ENCODE measurements around the gene NLK. TPM values are rescaled to one million over a fixed set of nuclear protein-coding genes. Genes with fewer than 3 reads are reported as not detected.
"Not testable (repeated sequence)": the region's sequence is repeated elsewhere in the genome, so short reads cannot be mapped to it uniquely, and the experiment has no call there.

NLK gene
- total RNA-seq, 1 donor from 2014 or later = 13.3 TPM

GRCh38 chr17:28030386-28030785 is 12.1 kb upstream of the NLK start:
- Histone ChIP-seq H3K36me3 (no peaks in the 10 kb centered on the region), H3K27ac (no peak overlapping the region), H3K9me3 (no peaks in the 10 kb centered on the region), H3K4me1 (no peaks in the 10 kb centered on the region), H3K27me3 (no peaks in the 10 kb centered on the region), H3K4me3 (no peak overlapping the region)
- TF ChIP-seq POLR2AphosphoS5 (IDR thresholded peaks at IDR 0.05; ENCODE audit: insufficient read depth in 1 of 2, low read depth in 1 of 2) = no peak
- TF ChIP-seq CTCF (IDR thresholded peaks at IDR 0.05) = no peak
- no peak for TF ChIP-seq POLR2A (IDR thresholded peaks at IDR 0.05)
- no peak for DNase-seq (ENCODE audit: extremely low spot score in 2 of 2)
- intact Hi-C loops (cut with DNase I) = no loop called here

GRCh38 chr17:28031174-28031573 is 11.3 kb upstream of the NLK start:
- H3K27me3 ChIP-seq = no peaks in the 10 kb centered on the region
- DNase-seq (ENCODE audit: extremely low spot score in 2 of 2) = no peak
- no peaks in the 10 kb centered on the region for H3K9me3 ChIP-seq
- H3K27ac ChIP-seq = no peak overlapping the region
- no peak for TF ChIP-seq POLR2AphosphoS5 (IDR thresholded peaks at IDR 0.05; ENCODE audit: insufficient read depth in 1 of 2, low read depth in 1 of 2)
- TF ChIP-seq CTCF (IDR thresholded peaks at IDR 0.05) = no peak
- TF ChIP-seq POLR2A (IDR thresholded peaks at IDR 0.05) = no peak
- H3K4me1 ChIP-seq = no peaks in the 10 kb centered on the region
- H3K36me3 ChIP-seq = no peaks in the 10 kb centered on the region
- no peak overlapping the region for H3K4me3 ChIP-seq
- intact Hi-C loops (cut with DNase I) = no loop called here

- TF ChIP-seq POLR2A (IDR thresholded peaks at IDR 0.05) = no peak
- TF ChIP-seq CTCF (IDR thresholded peaks at IDR 0.05) = no peak
- TF ChIP-seq POLR2AphosphoS5 (IDR thresholded peaks at IDR 0.05; ENCODE audit: insufficient read depth in 1 of 2, low read depth in 1 of 2) = no peak
- no peak for DNase-seq (ENCODE audit: extremely low spot score in 2 of 2)
- Histone ChIP-seq H3K36me3 (no peaks in the 10 kb centered on the region), H3K27me3 (no peaks in the 10 kb centered on the region), H3K9me3 (no peaks in the 10 kb centered on the region), H3K4me1 (no peaks in the 10 kb centered on the region), H3K27ac (no peak overlapping the region), H3K4me3 (no peak overlapping the region)
- intact Hi-C loops (cut with DNase I) = no loop called here
Measured at GRCh38 chr17:28033972-28034714, 8.3 kb upstream of the NLK start.

GRCh38 chr17:28035452-28035851 is 7.0 kb upstream of the NLK start:
- intact Hi-C loops (cut with DNase I); H3K4me1 ChIP-seq; H3K4me3 ChIP-seq: not testable (repeated sequence)

GRCh38 chr17:28035884-28036283 is 6.6 kb upstream of the NLK start:
- intact Hi-C loops (cut with DNase I); H3K27ac ChIP-seq; H3K4me1 ChIP-seq; H3K4me3 ChIP-seq; H3K36me3 ChIP-seq; H3K9me3 ChIP-seq; H3K27me3 ChIP-seq; DNase-seq (ENCODE audit: extremely low spot score in 2 of 2): not testable (repeated sequence)

More at GRCh38 chr17:28035452-28035851, 7.0 kb upstream of the NLK start:
- H3K9me3 ChIP-seq; H3K27ac ChIP-seq; H3K36me3 ChIP-seq; H3K27me3 ChIP-seq; DNase-seq (ENCODE audit: extremely low spot score in 2 of 2): not testable (repeated sequence)

- no peak for DNase-seq (ENCODE audit: extremely low spot score in 2 of 2)
- no peaks in the 10 kb centered on the region for H3K27me3 ChIP-seq
- H3K4me3 ChIP-seq = no peak overlapping the region
- H3K4me1 ChIP-seq = peaks cover 19% of the 10 kb centered on the region
- TF ChIP-seq POLR2AphosphoS5 (IDR thresholded peaks at IDR 0.05; ENCODE audit: insufficient read depth in 1 of 2, low read depth in 1 of 2) = no peak
- no peaks in the 10 kb centered on the region for H3K9me3 ChIP-seq
- H3K36me3 ChIP-seq = no peaks in the 10 kb centered on the region
- intact Hi-C loops (cut with DNase I) = no loop called here
- no peak overlapping the region for H3K27ac ChIP-seq
Measured at GRCh38 chr17:28038802-28039201, 3.7 kb upstream of the NLK start.
